ENCODE results near the gene RAD50. TPM values are rescaled to one million over a fixed set of nuclear protein-coding genes. Genes with fewer than 3 reads are reported as not detected.
"Not testable (repeated sequence)": the region's sequence is repeated elsewhere in the genome, so short reads cannot be mapped to it uniquely, and the experiment has no call there.

Gene RAD50
- polyA plus RNA-seq, 1 of the 3 experiments (the other 2 are of a cell fraction), result 20.0 TPM

DNA sequence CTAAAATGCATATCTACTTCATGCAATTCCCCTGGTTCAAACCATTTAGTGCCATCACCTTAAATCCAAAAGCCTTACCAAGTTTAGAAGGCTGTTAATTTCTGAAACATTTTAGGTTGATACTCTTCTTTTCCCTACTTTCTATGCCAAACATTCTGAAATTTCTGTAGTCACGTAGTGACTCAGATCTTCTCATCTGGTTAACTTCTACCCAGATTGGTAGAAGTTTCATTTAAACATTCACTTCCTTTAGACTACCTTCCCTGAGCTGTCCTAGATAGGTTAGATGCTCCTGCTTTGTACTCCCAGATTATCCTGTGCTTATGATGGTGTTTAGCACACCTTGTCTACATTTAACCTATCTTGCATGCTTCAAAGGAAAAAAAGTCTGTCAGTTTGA, 9.9 kb downstream of the RAD50 start:
- Histone ChIP-seq H3K27me3 (ENCODE audit: insufficient read depth) (no peaks in the 10 kb centered on the region), H4K20me1 (ENCODE audit: insufficient read depth) (no peaks in the 10 kb centered on the region), H3K27ac (ENCODE audit: low read depth in 2 of 2, low read length in 1 of 2) (no peak overlapping the region), H3K36me3 (replicated peaks in 1 of 2; ENCODE audit: control insufficient read depth in 1 of 2, insufficient read depth in 2 of 2, low read length in 1 of 2) (peaks cover 69 to 76% of the 10 kb centered on the region in 2 experiments), H3K9me2 (no peaks in the 10 kb centered on the region), H3K4me2 (no peak overlapping the region), H3K9me3 (no peaks in the 10 kb centered on the region), H2AFZ (ENCODE audit: low read depth) (no peak overlapping the region), H3K9ac (no peak overlapping the region), H3F3A (replicated peaks; ENCODE audit: insufficient read depth) (no peaks in the 10 kb centered on the region), H3K79me2 (ENCODE audit: insufficient read depth) (peaks cover 61% of the 10 kb centered on the region; the same call in 1 of the 2 replicates), H3K4me3 (ENCODE audit: low read depth in 2 of 2, low read length in 1 of 2) (no peak overlapping the region), H3K4me1 (ENCODE audit: control insufficient read depth in 1 of 2, insufficient read depth in 2 of 2, low read depth in 1 of 2, low read length in 1 of 2) (no peaks in the 10 kb centered on the region)
- ChIA-PET CTCF (interaction anchor here (1.2 to 1.6 kb wide), 2 partner anchors 40 to 41 kb away, joined by 3 to 6 read pairs; no protein-coding TSS in a partner anchor), POLR2A (no interaction called here)
- no peak for DNase-seq
- no peak for TF ChIP-seq YY1 (IDR thresholded peaks at IDR 0.05; ENCODE audit: low read depth)
- WGBS (ENCODE audit: low lambda C conversion rate), result 97% methylated on average over 1 of the region's 1 CpG

DNA sequence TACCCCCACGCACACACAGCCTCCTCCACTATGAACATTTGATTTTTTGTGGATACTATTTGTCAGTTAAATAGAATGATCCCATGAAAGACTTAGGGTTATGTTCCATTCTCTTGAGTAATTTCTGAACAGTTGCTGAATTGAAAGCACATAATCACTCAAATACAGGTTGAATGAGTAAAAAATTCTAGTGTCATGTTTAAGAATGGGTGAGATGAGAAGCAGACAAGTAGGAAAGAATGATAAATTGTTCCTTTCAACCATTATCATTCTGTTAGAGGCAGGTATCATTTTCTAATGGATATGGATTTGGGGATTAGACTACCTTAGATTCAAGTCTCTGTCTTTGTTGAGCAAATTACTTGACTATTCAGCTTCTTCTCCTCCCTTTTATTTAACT, 19.3 kb downstream of the RAD50 start:
- H3K4me1 ChIP-seq (ENCODE audit: control insufficient read depth in 1 of 2, insufficient read depth in 2 of 2, low read depth in 1 of 2, low read length in 1 of 2), result 0 out of 4 replicates have a peak, but pooled peaks cover 0 to 5% of the 10 kb centered on the region in 2 experiments
- no peaks in the 10 kb centered on the region for H3K27me3 ChIP-seq (ENCODE audit: insufficient read depth)
- H3K9me2 ChIP-seq, result 0 out of 2 replicates have a peak, but pooled peaks cover 5% of the 10 kb centered on the region
- ChIA-PET CTCF (interaction anchor here (0.8 kb wide), 1 partner anchor 11 kb away, joined by 3 read pairs; no protein-coding TSS in a partner anchor), POLR2A (no interaction called here)
- no peak overlapping the region for H3K4me3 ChIP-seq (ENCODE audit: low read depth in 2 of 2, low read length in 1 of 2)
- H3K9ac ChIP-seq, result no peak overlapping the region
- H3K27ac ChIP-seq (ENCODE audit: low read depth in 2 of 2, low read length in 1 of 2), result no peak overlapping the region
- H3F3A ChIP-seq (replicated peaks; ENCODE audit: insufficient read depth), result no peaks in the 10 kb centered on the region
- 90% methylated on average over 1 of the region's 1 CpG for WGBS (ENCODE audit: low lambda C conversion rate)
- DNase-seq, result no peak
- H2AFZ ChIP-seq (ENCODE audit: low read depth), result no peak overlapping the region
- peaks cover 31% of the 10 kb centered on the region for H3K79me2 ChIP-seq (ENCODE audit: insufficient read depth)
- H3K4me2 ChIP-seq, result no peak overlapping the region
- H3K9me3 ChIP-seq, result no peaks in the 10 kb centered on the region
- TF ChIP-seq NFIC (IDR thresholded peaks at IDR 0.05; ENCODE audit: borderline replicate concordance) (no peak), RCOR1 (IDR thresholded peaks at IDR 0.05; ENCODE audit: low read length) (no peak), GATA2 (CRISPR knock-in tag; IDR thresholded peaks at IDR 0.05) (no peak), FOSL2 (IDR thresholded peaks at IDR 0.05; ENCODE audit: borderline replicate concordance, low read depth) (no peak), ELF1 (IDR thresholded peaks at IDR 0.05) (no peak), JUND (IDR thresholded peaks at IDR 0.05) (no peak), TAF1 (IDR thresholded peaks at IDR 0.05; ENCODE audit: borderline replicate concordance, low read depth, low read length) (no peak), TCF12 (IDR thresholded peaks at IDR 0.05) (no peak), EP300 (IDR thresholded peaks at IDR 0.05; ENCODE audit: borderline replicate concordance in 1 of 2, low read depth in 1 of 2, low read length in 1 of 2) (no peak), FOXM1 (IDR thresholded peaks at IDR 0.05; ENCODE audit: low read depth) (no peak), POLR2AphosphoS5 (IDR thresholded peaks at IDR 0.05; ENCODE audit: low read depth, low read length) (no peak), MEF2A (IDR thresholded peaks at IDR 0.05; ENCODE audit: borderline replicate concordance, low read depth) (no peak)
- TF ChIP-seq, protein P1, sequence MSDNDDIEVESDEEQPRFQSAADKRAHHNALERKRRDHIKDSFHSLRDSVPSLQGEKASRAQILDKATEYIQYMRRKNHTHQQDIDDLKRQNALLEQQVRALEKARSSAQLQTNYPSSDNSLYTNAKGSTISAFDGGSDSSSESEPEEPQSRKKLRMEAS (IDR thresholded peaks at IDR 0.05; ENCODE audit: low read depth), result no peak
- TF ChIP-seq, protein P2, sequence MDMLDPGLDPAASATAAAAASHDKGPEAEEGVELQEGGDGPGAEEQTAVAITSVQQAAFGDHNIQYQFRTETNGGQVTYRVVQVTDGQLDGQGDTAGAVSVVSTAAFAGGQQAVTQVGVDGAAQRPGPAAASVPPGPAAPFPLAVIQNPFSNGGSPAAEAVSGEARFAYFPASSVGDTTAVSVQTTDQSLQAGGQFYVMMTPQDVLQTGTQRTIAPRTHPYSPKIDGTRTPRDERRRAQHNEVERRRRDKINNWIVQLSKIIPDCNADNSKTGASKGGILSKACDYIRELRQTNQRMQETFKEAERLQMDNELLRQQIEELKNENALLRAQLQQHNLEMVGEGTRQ (IDR thresholded peaks at IDR 0.05; ENCODE audit: borderline replicate concordance, low read depth, low read length), result no peak
- no peaks in the 10 kb centered on the region for H4K20me1 ChIP-seq (ENCODE audit: insufficient read depth)
- H3K36me3 ChIP-seq (replicated peaks in 1 of 2; ENCODE audit: control insufficient read depth in 1 of 2, insufficient read depth in 2 of 2, low read length in 1 of 2), result peaks cover 52 to 71% of the 10 kb centered on the region in 2 experiments

DNA sequence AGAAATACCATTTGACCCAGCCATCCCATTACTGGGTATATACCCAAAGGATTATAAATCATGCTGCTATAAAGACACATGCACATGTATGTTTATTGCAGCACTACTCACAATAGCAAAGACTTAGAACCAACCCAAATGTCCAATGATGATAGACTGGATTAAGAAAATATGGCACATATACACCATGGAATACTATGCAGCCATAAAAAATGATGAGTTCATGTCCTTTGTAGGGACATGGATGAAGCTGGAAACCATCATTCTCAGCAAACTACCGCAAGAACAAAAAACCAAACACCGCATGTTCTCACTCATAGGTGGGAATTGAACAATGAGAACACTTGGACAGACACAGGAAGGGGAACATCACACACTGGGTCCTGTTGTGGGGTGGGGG, 27.8 kb downstream of the RAD50 start:
- H3K9me3 ChIP-seq; H3F3A ChIP-seq (replicated peaks; ENCODE audit: insufficient read depth); H3K9me2 ChIP-seq; CTCF ChIA-PET; H2AFZ ChIP-seq (ENCODE audit: low read depth); H3K4me3 ChIP-seq (ENCODE audit: low read depth in 2 of 2, low read length in 1 of 2); DNase-seq; H3K4me2 ChIP-seq; H4K20me1 ChIP-seq (ENCODE audit: insufficient read depth); H3K27ac ChIP-seq (ENCODE audit: low read depth in 2 of 2, low read length in 1 of 2); H3K27me3 ChIP-seq (ENCODE audit: insufficient read depth); POLR2A ChIA-PET; H3K9ac ChIP-seq: not testable (repeated sequence)
- 93% methylated on average over 2 of the region's 2 CpGs for WGBS (ENCODE audit: low lambda C conversion rate)
- H3K4me1 ChIP-seq (ENCODE audit: control insufficient read depth in 1 of 2, insufficient read depth in 2 of 2, low read depth in 1 of 2, low read length in 1 of 2), result peaks cover 0 to 14% of the 10 kb centered on the region in 2 experiments; a peak in 2 of 4 replicates
- peaks cover 31% of the 10 kb centered on the region for H3K79me2 ChIP-seq (ENCODE audit: insufficient read depth)
- peaks cover 54 to 74% of the 10 kb centered on the region in 2 experiments for H3K36me3 ChIP-seq (replicated peaks in 1 of 2; ENCODE audit: control insufficient read depth in 1 of 2, insufficient read depth in 2 of 2, low read length in 1 of 2)
